Tibial artery (tissue), 4 donors: Measurements from ENCODE around the gene FAS.

Experiments used
- DNase-seq, 2 donors: peaks; one replicate each; pipeline ENCODE4 v3.0.0-alpha.2; 2019
- H3K27ac ChIP-seq, 2 donors: fragments of 200-600 bp; sonication (generic) in 1 of 2; 1 replicate in 1 of 2; 2 replicates in 1 of 2; pipeline ENCODE4 v1.5.1; 2018 to 2019; ENCODE audit warnings: mild to moderate bottlenecking in 1 of 2
- H3K27me3 ChIP-seq, 2 donors: fragments of 200-600 bp; sonication (generic) in 1 of 2; one replicate each; pipeline versions ENCODE4 v1.5.1 to v1.6.0; 2016 to 2019
- H3K36me3 ChIP-seq, 3 donors: fragments of 200-600 bp; sonication (generic) in 2 of 3; one replicate each; pipeline ENCODE4 v1.5.1; 2016 to 2019; ENCODE audit warnings: mild to moderate bottlenecking in 2 of 3
- H3K4me1 ChIP-seq, 4 donors: fragments of 200-600 bp; sonication (generic) in 2 of 4; 1 replicate in 3 of 4; 2 replicates in 1 of 4; pipeline ENCODE4 v1.5.1; 2016 to 2019
- H3K4me3 ChIP-seq, 2 donors: fragments of 200-600 bp; sonication (generic) in 1 of 2; 1 replicate in 1 of 2; 2 replicates in 1 of 2; pipeline ENCODE4 v1.5.1; 2018 to 2019; ENCODE audit warnings: mild to moderate bottlenecking in 2 of 2
- H3K9me3 ChIP-seq, 3 donors: fragments of 200-600 bp; sonication (generic) in 1 of 3; one replicate each; pipeline ENCODE4 v1.5.1; 2016 to 2019
- CTCF ChIP-seq, 2 experiments: fragments of 200-600 bp in 1 of 2; fragments of 450-650 bp in 1 of 2; IDR thresholded peaks; one replicate each; pipeline ENCODE4 v1.5.1; 2017 to 2019; ENCODE audit warnings: antibody characterized with exemption in 2 of 2, mild to moderate bottlenecking in 1 of 2, moderate library complexity in 1 of 2
- intact Hi-C: fragments of 100-400 bp; cut with DNase I; formaldehyde crosslinking; loops from one replicate; pipeline ENCODE4 v1.15.0; 2023; ENCODE audit warnings: low total_unique reads

The FAS gene

GRCh38 chr10:88986549-88987242 lies 3.9 kb upstream of the FAS start:
- Histone ChIP-seq H3K9me3 (no peaks in the 10 kb centered on the region), H3K4me3 (no peak overlapping the region), H3K27me3 (no peaks in the 10 kb centered on the region), H3K27ac (peak overlapping the region; percentile 82 to 92), H3K4me1 (peaks cover 0 to 82% (median 38%) of the 10 kb centered on the region in 4 donors), H3K36me3 (no peaks in the 10 kb centered on the region)
- DNase-seq = no peak
- TF ChIP-seq CTCF (IDR thresholded peaks at IDR 0.05) = peak; percentile 71 to 75
- intact Hi-C loops = loop anchor here (2.0 to 10.0 kb wide), 3 partner anchors 38 to 152 kb away; no protein-coding TSS in a partner anchor

GRCh38 chr10:88987243-88987725 lies 3.3 kb upstream of the FAS start:
- H3K9me3 ChIP-seq = no peaks in the 10 kb centered on the region
- no peaks in the 10 kb centered on the region for H3K27me3 ChIP-seq
- no peaks in the 10 kb centered on the region for H3K36me3 ChIP-seq
- TF ChIP-seq CTCF (IDR thresholded peaks at IDR 0.05) = no peak
- H3K27ac ChIP-seq = peak overlapping the region; percentile 82 to 92
- H3K4me1 ChIP-seq = peaks cover 0 to 82% (median 33%) of the 10 kb centered on the region in 4 donors
- intact Hi-C loops = loop anchor here (2.0 to 10.0 kb wide), 3 partner anchors 38 to 152 kb away; no protein-coding TSS in a partner anchor
- H3K4me3 ChIP-seq = no peak overlapping the region
- DNase-seq = no peak

DNA sequence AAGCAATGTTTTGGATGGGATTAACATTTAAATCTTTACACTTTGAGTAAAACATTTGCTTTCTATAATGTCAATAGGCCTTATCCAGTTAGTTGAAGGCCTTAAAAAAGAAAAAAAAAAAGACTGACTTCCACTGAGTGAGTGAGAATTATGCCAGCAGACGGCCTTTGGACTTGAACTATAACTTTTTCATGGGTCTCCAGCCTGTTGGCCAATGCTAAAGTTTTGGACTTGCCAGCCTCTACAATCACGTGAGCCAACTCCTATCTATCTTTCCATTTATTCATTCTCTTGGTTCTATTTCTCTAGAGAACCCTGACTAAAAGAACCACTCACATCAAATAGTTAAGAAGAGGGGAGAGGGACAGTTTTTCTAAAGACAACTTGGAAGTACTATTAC lies 2.8 kb upstream of the FAS start:
- no peak for TF ChIP-seq CTCF (IDR thresholded peaks at IDR 0.05)
- Histone ChIP-seq H3K27ac (peak overlapping the region; percentile 82 to 92), H3K9me3 (no peaks in the 10 kb centered on the region), H3K4me1 (peaks cover 0 to 82% (median 33%) of the 10 kb centered on the region in 4 donors), H3K4me3 (no peak overlapping the region), H3K27me3 (no peaks in the 10 kb centered on the region), H3K36me3 (no peaks in the 10 kb centered on the region)
- intact Hi-C loops = loop anchor here (2.0 to 10.0 kb wide), 3 partner anchors 39 to 153 kb away; no protein-coding TSS in a partner anchor
- DNase-seq = no peak

DNA sequence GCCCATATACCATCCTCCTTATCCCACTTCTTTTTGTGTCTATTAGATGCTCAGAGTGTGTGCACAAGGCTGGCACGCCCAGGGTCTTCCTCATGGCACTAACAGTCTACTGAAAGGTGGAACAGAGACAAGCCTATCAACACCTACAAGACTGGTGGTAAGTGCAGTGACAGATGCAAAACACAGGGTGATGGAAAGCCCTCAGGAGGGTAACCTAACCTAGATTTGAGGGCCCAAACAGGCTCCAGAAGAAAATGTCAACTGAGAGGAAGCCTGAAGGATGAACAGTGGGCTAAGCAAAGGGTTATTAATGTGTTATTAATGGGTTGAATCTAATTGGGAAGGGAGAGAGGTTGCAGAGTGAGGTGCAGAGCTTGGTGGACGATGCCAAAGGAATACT lies 1.2 kb upstream of the FAS start:
- intact Hi-C loops = loop anchor here (5.0 to 10.0 kb wide), 2 partner anchors 52 to 155 kb away; no protein-coding TSS in a partner anchor
- peak overlapping the region; percentile 77 to 93 for H3K4me3 ChIP-seq
- no peaks in the 10 kb centered on the region for H3K36me3 ChIP-seq
- no peak for TF ChIP-seq CTCF (IDR thresholded peaks at IDR 0.05)
- H3K9me3 ChIP-seq = no peaks in the 10 kb centered on the region
- H3K27ac ChIP-seq = peak overlapping the region; percentile 92 to 93
- H3K4me1 ChIP-seq = peaks cover 0 to 82% (median 32%) of the 10 kb centered on the region in 4 donors
- no peak for DNase-seq
- no peaks in the 10 kb centered on the region for H3K27me3 ChIP-seq

DNA sequence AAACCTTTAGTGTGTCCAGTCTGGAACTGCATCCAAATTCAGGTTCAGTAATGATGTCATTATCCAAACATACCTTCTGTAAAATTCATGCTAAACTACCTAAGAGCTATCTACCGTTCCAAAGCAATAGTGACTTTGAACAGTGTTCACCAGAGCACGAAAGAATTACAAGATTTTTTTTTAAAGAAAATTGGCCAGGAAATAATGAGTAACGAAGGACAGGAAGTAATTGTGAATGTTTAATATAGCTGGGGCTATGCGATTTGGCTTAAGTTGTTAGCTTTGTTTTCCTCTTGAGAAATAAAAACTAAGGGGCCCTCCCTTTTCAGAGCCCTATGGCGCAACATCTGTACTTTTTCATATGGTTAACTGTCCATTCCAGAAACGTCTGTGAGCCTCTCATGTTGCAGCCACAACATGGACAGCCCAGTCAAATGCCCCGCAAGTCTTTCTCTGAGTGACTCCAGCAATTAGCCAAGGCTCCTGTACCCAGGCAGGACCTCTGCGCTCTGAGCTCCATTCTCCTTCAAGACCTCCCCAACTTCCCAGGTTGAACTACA lies 694 bp upstream of the FAS start:
- Histone ChIP-seq H3K4me3 (peak overlapping the region; percentile 77 to 93), H3K4me1 (peaks cover 0 to 79% (median 27%) of the 10 kb centered on the region in 4 donors), H3K36me3 (no peaks in the 10 kb centered on the region), H3K9me3 (no peaks in the 10 kb centered on the region), H3K27me3 (no peaks in the 10 kb centered on the region), H3K27ac (peak overlapping the region; percentile 92 to 93)
- TF ChIP-seq CTCF (IDR thresholded peaks at IDR 0.05) = no peak
- intact Hi-C loops = loop anchor here (5.0 to 10.0 kb wide), 2 partner anchors 53 to 155 kb away; no protein-coding TSS in a partner anchor
- peak in 1 of 2 donors; percentile 65 for DNase-seq
